H1 (cell line): ENCODE results near the gene TMEM117. TPM values are rescaled to one million over a fixed set of nuclear protein-coding genes. Genes with fewer than 3 reads are reported as not detected.

Experiments used
- CTCF ChIA-PET: fragments of 300-600 bp; sonication (Branson Sonifier 250); formaldehyde crosslinking; loops from one replicate; lab custom pipeline; 2021; ENCODE audit not compliant: partially characterized antibody; lab: Charles Lee
- POLR2A ChIA-PET: fragments of 300-600 bp; sonication (Branson Sonifier 250); formaldehyde crosslinking; loops from one replicate; lab custom pipeline; 2021; ENCODE audit warnings: inconsistent platforms; ENCODE audit not compliant: partially characterized antibody; lab: Charles Lee
- DNase-seq, 2 experiments: peaks; one replicate each; pipeline versions ENCODE4 v3.0.0 to v3.0.0-alpha.2; 2010 to 2022; ENCODE audit warnings: low spot score in 2 of 2, low read depth in 1 of 2, mixed read lengths in 1 of 2
- FAIRE-seq: peaks from 2 replicates; lab custom pipeline; 2011; peaks lifted over from hg19 to GRCh38; lab: Jason Lieb, UNC
- H2AFZ ChIP-seq: 2 replicates; pipeline ENCODE4 v1.8.1; 2012; ENCODE audit warnings: low read length, inconsistent platforms
- H2AK5ac ChIP-seq: 2 replicates; pipeline ENCODE4 v1.6.1; 2013; ENCODE audit warnings: low read depth, low read length
- H2BK120ac ChIP-seq: replicated peaks from 2 replicates; pipeline ENCODE3; 2013; ENCODE audit warnings: low read depth, low read length, inconsistent platforms
- H2BK12ac ChIP-seq: 2 replicates; pipeline ENCODE4 v1.6.1; 2013; ENCODE audit warnings: low read depth, low read length
- H2BK15ac ChIP-seq: 2 replicates; pipeline ENCODE4 v1.6.1; 2013; ENCODE audit warnings: low read length
- H2BK20ac ChIP-seq: 2 replicates; pipeline ENCODE4 v1.6.1; 2013; ENCODE audit warnings: low read length
- H2BK5ac ChIP-seq: 2 replicates; pipeline ENCODE4 v1.6.1; 2013; ENCODE audit warnings: low read depth, low read length
- H3K14ac ChIP-seq: 2 replicates; pipeline ENCODE4 v1.6.1; 2013; ENCODE audit warnings: inconsistent platforms; ENCODE audit not compliant: insufficient read length
- H3K18ac ChIP-seq: 2 replicates; pipeline ENCODE4 v1.6.1; 2013; ENCODE audit warnings: low read length; ENCODE audit errors: extremely low read depth
- H3K23ac ChIP-seq: 2 replicates; pipeline ENCODE4 v1.6.1; 2013; ENCODE audit warnings: inconsistent platforms; ENCODE audit not compliant: insufficient read length
- H3K23me2 ChIP-seq: 2 replicates; pipeline ENCODE4 v1.6.1; 2013; ENCODE audit warnings: low read depth, low read length
- H3K27ac ChIP-seq: 2 replicates; pipeline ENCODE4 v1.6.1; 2011; ENCODE audit warnings: low read depth, low read length, inconsistent platforms
- H3K27me3 ChIP-seq, 4 experiments: replicated peaks in 1 of 4; 1 replicate in 1 of 4; 2 replicates in 3 of 4; pipeline versions ENCODE4 v1.6.1 to v1.8.1; 2011 to 2013; ENCODE audit warnings: low read length in 3 of 4, mild to moderate bottlenecking in 3 of 4, inconsistent platforms in 2 of 4, mixed read lengths in 2 of 4, moderate library complexity in 1 of 4; ENCODE audit not compliant: control insufficient read depth in 3 of 4, insufficient read depth in 3 of 4; ENCODE audit errors: extremely low read depth in 1 of 4
- H3K36me3 ChIP-seq, 4 experiments: 2 replicates each; pipeline versions ENCODE4 v1.6.1 to v1.8.1; 2011 to 2013; ENCODE audit warnings: mild to moderate bottlenecking in 4 of 4, low read length in 3 of 4, moderate library complexity in 2 of 4, control low read depth in 1 of 4, inconsistent platforms in 1 of 4; ENCODE audit not compliant: insufficient read depth in 4 of 4, control insufficient read depth in 2 of 4
- H3K4ac ChIP-seq: replicated peaks from 2 replicates; pipeline ENCODE3; 2013; ENCODE audit warnings: low read length, low read depth, mixed read lengths, inconsistent platforms; ENCODE audit not compliant: insufficient read length
- H3K4me1 ChIP-seq, 4 experiments: replicated peaks in 1 of 4; 1 replicate in 1 of 4; 2 replicates in 3 of 4; pipeline versions ENCODE4 v1.6.1 to v1.8.1; 2011 to 2013; ENCODE audit warnings: low read length in 3 of 4, inconsistent platforms in 2 of 4, mixed read lengths in 1 of 4; ENCODE audit not compliant: insufficient read depth in 4 of 4, control insufficient read depth in 3 of 4
- H3K4me2 ChIP-seq, 2 experiments: 2 replicates each; pipeline versions ENCODE4 v1.6.1 to v1.8.1; 2011 to 2013; ENCODE audit warnings: low read depth in 2 of 2, low read length in 2 of 2, control low read depth in 1 of 2, inconsistent platforms in 1 of 2, mild to moderate bottlenecking in 1 of 2; ENCODE audit not compliant: insufficient read depth in 1 of 2
- H3K4me3 ChIP-seq, 4 experiments: fragments of 200-600, 300-600 bp in 1 of 4; sonication (generic), shearing (Covaris generic), sonication (Bioruptor Twin) in 1 of 4; 2 replicates each; pipeline versions ENCODE4 v1.5.1 to v1.8.1; 2011 to 2016; ENCODE audit warnings: low read length in 4 of 4, low read depth in 3 of 4, control low read depth in 2 of 4, inconsistent platforms in 2 of 4, mild to moderate bottlenecking in 2 of 4, mixed read lengths in 1 of 4, moderate library complexity in 1 of 4; ENCODE audit not compliant: insufficient read depth in 2 of 4; ENCODE audit errors: extremely low read depth in 1 of 4
- H3K56ac ChIP-seq: replicated peaks from 2 replicates; pipeline ENCODE3; 2013; ENCODE audit warnings: low read depth, mild to moderate bottlenecking, mixed read lengths, low read length, inconsistent platforms; ENCODE audit not compliant: insufficient read length
- H3K79me1 ChIP-seq: 2 replicates; pipeline ENCODE4 v1.6.1; 2013; ENCODE audit warnings: low read depth, low read length, control low read depth
- H3K79me2 ChIP-seq, 2 experiments: 2 replicates each; pipeline versions ENCODE4 v1.6.1 to v1.8.1; 2012 to 2013; ENCODE audit warnings: low read length in 2 of 2, mild to moderate bottlenecking in 2 of 2, inconsistent platforms in 1 of 2; ENCODE audit not compliant: insufficient read depth in 2 of 2, control insufficient read depth in 1 of 2
- H3K9ac ChIP-seq, 4 experiments: replicated peaks in 1 of 4; 1 replicate in 1 of 4; 2 replicates in 3 of 4; pipeline versions ENCODE4 v1.6.1 to v1.8.1; 2011 to 2013; ENCODE audit warnings: low read depth in 3 of 4, low read length in 3 of 4, control low read depth in 2 of 4, mild to moderate bottlenecking in 2 of 4, moderate library complexity in 2 of 4, inconsistent platforms in 1 of 4; ENCODE audit errors: extremely low read depth in 1 of 4
- H3K9me3 ChIP-seq, 2 experiments: 2 replicates each; pipeline versions ENCODE4 v1.6.1 to v1.8.1; 2012 to 2013; ENCODE audit warnings: mild to moderate bottlenecking in 2 of 2, moderate library complexity in 2 of 2, control low read depth in 1 of 2, inconsistent platforms in 1 of 2, low read depth in 1 of 2, low read length in 1 of 2, mixed read lengths in 1 of 2; ENCODE audit not compliant: insufficient read depth in 2 of 2
- H4K20me1 ChIP-seq, 2 experiments: replicated peaks in 1 of 2; 2 replicates each; pipeline versions ENCODE3 to v1.8.1; 2011 to 2013; ENCODE audit warnings: inconsistent platforms in 2 of 2, low read length in 2 of 2, mild to moderate bottlenecking in 1 of 2; ENCODE audit not compliant: insufficient read depth in 2 of 2, control insufficient read depth in 1 of 2
- H4K5ac ChIP-seq: 2 replicates; pipeline ENCODE4 v1.6.1; 2013; ENCODE audit warnings: low read length, low read depth, mixed read lengths, inconsistent platforms; ENCODE audit not compliant: insufficient read length
- H4K8ac ChIP-seq: 2 replicates; pipeline ENCODE4 v1.8.0; 2013; ENCODE audit warnings: mild to moderate bottlenecking, moderate library complexity, low read length, inconsistent platforms; ENCODE audit not compliant: insufficient read depth; ENCODE audit errors: extremely low read depth
- H4K91ac ChIP-seq: replicated peaks from 2 replicates; pipeline ENCODE3; 2013; ENCODE audit warnings: low read length, mixed read lengths, inconsistent platforms; ENCODE audit not compliant: insufficient read length
- ASH2L ChIP-seq: fragments of 200-600, 300-600 bp; sonication (generic); IDR thresholded peaks from one replicate; pipeline ENCODE4 v1.7.1; 2017; ENCODE audit warnings: low read length
- EP300 ChIP-seq, 2 experiments: IDR thresholded peaks; 1 replicate in 1 of 2; 2 replicates in 1 of 2; pipeline ENCODE4 v1.6.1; 2011 to 2012; ENCODE audit warnings: low read depth in 2 of 2, low read length in 2 of 2, mild to moderate bottlenecking in 2 of 2, borderline replicate concordance in 1 of 2, inconsistent platforms in 1 of 2, moderate library complexity in 1 of 2
- EZH2 ChIP-seq: fragments of 200-600 bp; sonication (generic); IDR thresholded peaks from 2 replicates; pipeline ENCODE4 v1.7.1; 2012; ENCODE audit warnings: low read depth, mild to moderate bottlenecking, moderate library complexity, low read length, inconsistent platforms; ENCODE audit not compliant: severe bottlenecking
- POLR2AphosphoS5 ChIP-seq: IDR thresholded peaks from 2 replicates; pipeline ENCODE4 v1.6.1; 2011; ENCODE audit warnings: low read depth, low read length
- TCF12 ChIP-seq: IDR thresholded peaks from 2 replicates; pipeline ENCODE4 v1.6.1; 2011; ENCODE audit warnings: low read depth, mild to moderate bottlenecking, low read length
- WGBS, 2 experiments: shearing (Covaris generic) in 1 of 2; methylation state at CpG; one replicate each; pipeline versions ENCODE4 v1.1.6 to v1.1.7; 2013 to 2015; ENCODE audit warnings: low lambda C conversion rate in 2 of 2, mixed read lengths in 2 of 2, inconsistent platforms in 1 of 2, low coverage in 1 of 2, missing lambda C conversion rate in 1 of 2; ENCODE audit not compliant: insufficient replicate concordance in 2 of 2, insufficient coverage in 1 of 2, insufficient read length in 1 of 2; ENCODE audit errors: extremely low coverage in 1 of 2, missing lambda C conversion rate in 1 of 2; 5-methylcytosine and 5-hydroxymethylcytosine counted together
- polyA plus RNA-seq, 7 experiments: library from polyadenylated mRNA; depleted of rRNA in 3 of 7; stranded (reverse) in 5 of 7; unstranded in 2 of 7; fragments of >200 nt in 5 of 7; fragments of 200-250 nt in 2 of 7; gene quantifications; 1 replicate in 5 of 7; 2 replicates in 1 of 7; 4 replicates in 1 of 7; pipeline versions ENCODE4 v1.2.1 to v1.2.3, GENCODE V29; 2011 to 2013; ENCODE audit warnings: missing spikeins in 2 of 7, mixed read lengths in 2 of 7
- total RNA-seq: library from RNA; stranded (reverse); fragmentation: NEBNext Ultra II Directional; extraction: Animal tissue kit (Norgen Biotek cat#: 25700); gene quantifications from 2 replicates; pipeline ENCODE4 v1.2.1, GENCODE V29; 2021

TMEM117 gene
- total and polyA plus RNA-seq, 2 of the 8 experiments (the other 6 are each of a cell fraction or from before 2014, with no cell fraction given): 0.80 to 1.4 TPM

- no peak overlapping the region for H2BK120ac ChIP-seq
- H2BK15ac ChIP-seq: no peak overlapping the region
- no peaks in the 10 kb centered on the region for H3K4me1 ChIP-seq
- H3K23me2 ChIP-seq: no peaks in the 10 kb centered on the region
- H2BK12ac ChIP-seq: no peak overlapping the region
- CTCF ChIA-PET: no interaction called here
- no peak overlapping the region for H3K23ac ChIP-seq
- no peak for TF ChIP-seq POLR2AphosphoS5
- TF ChIP-seq TCF12: no peak
- no peak for TF ChIP-seq ASH2L
- TF ChIP-seq EZH2: no peak
- no peak for TF ChIP-seq EP300 (IDR thresholded peaks at IDR 0.05; ENCODE audit: borderline replicate concordance in 1 of 2, low read depth in 2 of 2, low read length in 2 of 2)
- no peak overlapping the region for H3K56ac ChIP-seq
- H2AFZ ChIP-seq: no peak overlapping the region
- H3K36me3 ChIP-seq: no peaks in the 10 kb centered on the region
- no peak overlapping the region for H3K4me3 ChIP-seq
- H4K91ac ChIP-seq: no peak overlapping the region
- FAIRE-seq: no peak
- no peak overlapping the region for H3K4me2 ChIP-seq
- H3K27me3 ChIP-seq: no peaks in the 10 kb centered on the region
- H3K9me3 ChIP-seq: no peaks in the 10 kb centered on the region
- no peak overlapping the region for H3K27ac ChIP-seq
- WGBS, 2 experiments: 100% methylated on average over 1 of the region's 1 CpG; no CpG with 5 or more reads in 1 of the 2 experiments
- no peak overlapping the region for H4K5ac ChIP-seq
- no peak overlapping the region for H3K14ac ChIP-seq
- POLR2A ChIA-PET: no interaction called here
- H3K79me1 ChIP-seq: no peaks in the 10 kb centered on the region
- H3K18ac ChIP-seq: no peak overlapping the region
- no peak overlapping the region for H3K9ac ChIP-seq
- no peak overlapping the region for H2BK20ac ChIP-seq
- no peak overlapping the region for H4K8ac ChIP-seq
- DNase-seq: no peak
- no peaks in the 10 kb centered on the region for H3K79me2 ChIP-seq
- H2AK5ac ChIP-seq: no peak overlapping the region
- H2BK5ac ChIP-seq: no peak overlapping the region
- no peaks in the 10 kb centered on the region for H4K20me1 ChIP-seq
- H3K4ac ChIP-seq: no peak overlapping the region
Observed at GRCh38 chr12:44314007-44314500, 478.2 kb downstream of the TMEM117 start.
